Esophagus muscularis mucosa (tissue), 4 donors: ENCODE measurements around the gene MCRIP2. TPM values are rescaled to one million over a fixed set of nuclear protein-coding genes. Genes with fewer than 3 reads are reported as not detected.

Experiments used
- DNase-seq: peaks from one replicate; pipeline ENCODE4 v3.0.0-alpha.2; 2017; ENCODE audit errors: extremely low spot score
- H3K27ac ChIP-seq, 4 donors: fragments of 200-600 bp; sonication (generic); replicated peaks in 1 of 4; 1 replicate in 3 of 4; 2 replicates in 1 of 4; pipeline ENCODE4 v1.5.1; 2016 to 2019; ENCODE audit warnings: mild to moderate bottlenecking in 1 of 4
- H3K27me3 ChIP-seq, 4 donors: fragments of 200-600 bp; sonication (generic); one replicate each; pipeline versions ENCODE4 v1.5.1 to v1.6.0; 2016 to 2019
- H3K36me3 ChIP-seq, 4 donors: fragments of 200-600 bp; sonication (generic); one replicate each; pipeline ENCODE4 v1.5.1; 2016 to 2019
- H3K4me1 ChIP-seq, 4 donors: fragments of 200-600 bp; sonication (generic); one replicate each; pipeline ENCODE4 v1.5.1; 2016 to 2019
- H3K4me3 ChIP-seq, 4 donors: fragments of 200-600 bp; sonication (generic); 1 replicate in 2 of 4; 2 replicates in 2 of 4; pipeline ENCODE4 v1.5.1; 2016 to 2019; ENCODE audit warnings: mild to moderate bottlenecking in 4 of 4, moderate library complexity in 1 of 4
- H3K9me3 ChIP-seq, 4 donors: fragments of 200-600 bp; sonication (generic); 1 replicate in 3 of 4; 2 replicates in 1 of 4; pipeline ENCODE4 v1.5.1; 2016 to 2019
- CTCF ChIP-seq, 3 experiments: fragments of 200-600 bp in 2 of 3; fragments of 450-650 bp in 1 of 3; sonication (generic) in 2 of 3; IDR thresholded peaks; one replicate each; pipeline ENCODE4 v1.5.1; 2017 to 2019; ENCODE audit warnings: antibody characterized with exemption in 3 of 3, mild to moderate bottlenecking in 2 of 3, moderate library complexity in 1 of 3
- EP300 ChIP-seq: sonication (generic); formaldehyde crosslinking; IDR thresholded peaks from one replicate; pipeline ENCODE4 v1.6.1; 2017; ENCODE audit warnings: antibody characterized with exemption
- POLR2A ChIP-seq: fragments of 450-650 bp; IDR thresholded peaks from one replicate; pipeline ENCODE4 v1.6.1; 2017; ENCODE audit warnings: antibody characterized with exemption, moderate library complexity, mild to moderate bottlenecking, low read depth
- POLR2AphosphoS5 ChIP-seq, 2 donors: sonication (generic); formaldehyde crosslinking; IDR thresholded peaks; one replicate each; pipeline ENCODE4 v1.6.1; 2017; ENCODE audit warnings: antibody characterized with exemption in 2 of 2
- WGBS: methylation state at CpG from one replicate; pipeline ENCODE4 v1.1.5; 2018; 5-methylcytosine and 5-hydroxymethylcytosine counted together
- intact Hi-C: fragments of 100-400 bp; cut with DNase I; formaldehyde crosslinking; loops from one replicate; pipeline ENCODE4 v1.15.1; 2023
- total RNA-seq, 4 donors: library from RNA; depleted of rRNA; stranded (reverse); fragments of >200 nt; gene quantifications; one replicate each; pipeline versions ENCODE4 v1.1.0 to v1.2.1, GENCODE V29; 2016

The MCRIP2 gene
- total RNA-seq, 4 donors from 2014 or later = 50.7 to 65.4 (median 59.1) TPM

GRCh38 chr16:692356-693108 is 50.9 kb downstream of the MCRIP2 start:
- peaks cover 34 to 64% (median 49%) of the 10 kb centered on the region in 4 donors for H3K4me1 ChIP-seq
- DNase-seq = no peak
- H3K27ac ChIP-seq = no peak overlapping the region
- 67% methylated on average over 10 of the region's 10 CpGs for WGBS
- H3K36me3 ChIP-seq = peaks cover 0 to 6% (median 3%) of the 10 kb centered on the region in 4 donors
- no peak overlapping the region for H3K4me3 ChIP-seq
- intact Hi-C loops = no loop called here
- peaks cover 9 to 54% (median 39%) of the 10 kb centered on the region in 4 donors for H3K27me3 ChIP-seq
- no peaks in the 10 kb centered on the region for H3K9me3 ChIP-seq
- TF ChIP-seq EP300 = no peak
- TF ChIP-seq POLR2A = no peak
- TF ChIP-seq CTCF (IDR thresholded peaks at IDR 0.05) = no peak
- TF ChIP-seq POLR2AphosphoS5 (IDR thresholded peaks at IDR 0.05) = no peak

- intact Hi-C loops = no loop called here
- H3K9me3 ChIP-seq = no peaks in the 10 kb centered on the region
- WGBS = no CpG with 5 or more reads among the region's 22 CpGs
- peaks cover 32 to 55% (median 46%) of the 10 kb centered on the region in 4 donors for H3K4me1 ChIP-seq
- no peak overlapping the region for H3K4me3 ChIP-seq
- TF ChIP-seq CTCF (IDR thresholded peaks at IDR 0.05) (no peak), EP300 (no peak), POLR2AphosphoS5 (IDR thresholded peaks at IDR 0.05) (no peak), POLR2A (no peak)
- H3K27ac ChIP-seq = no peak overlapping the region
- peaks cover 9 to 63% (median 39%) of the 10 kb centered on the region in 4 donors for H3K27me3 ChIP-seq
- DNase-seq = no peak
- no peaks in the 10 kb centered on the region for H3K36me3 ChIP-seq
These were observed 51.7 kb downstream of the MCRIP2 start for GRCh38 chr16:693364-693763.

- Histone ChIP-seq H3K9me3 (no peaks in the 10 kb centered on the region), H3K27ac (no peak overlapping the region), H3K27me3 (peaks cover 9 to 67% (median 39%) of the 10 kb centered on the region in 4 donors), H3K36me3 (no peaks in the 10 kb centered on the region), H3K4me1 (peaks cover 28 to 51% (median 42%) of the 10 kb centered on the region in 4 donors), H3K4me3 (peak overlapping the region in 1 of 4 donors; percentile 45)
- WGBS = no CpG with 5 or more reads among the region's 37 CpGs
- intact Hi-C loops = no loop called here
- DNase-seq = no peak
- TF ChIP-seq POLR2A = no peak
- TF ChIP-seq POLR2AphosphoS5 (IDR thresholded peaks at IDR 0.05) = no peak
- no peak for TF ChIP-seq EP300
- no peak for TF ChIP-seq CTCF (IDR thresholded peaks at IDR 0.05)
These were observed 52.1 kb downstream of the MCRIP2 start for GRCh38 chr16:693766-694165.

- peak overlapping the region in 1 of 4 donors; percentile 45 for H3K4me3 ChIP-seq
- WGBS = 4% methylated on average over 19 of the region's 64 CpGs
These were observed 52.7 kb downstream of the MCRIP2 start for GRCh38 chr16:694187-694862.

More at GRCh38 chr16:694187-694862, 52.7 kb downstream of the MCRIP2 start:
- no peak for DNase-seq
- intact Hi-C loops = no loop called here
- Histone ChIP-seq H3K9me3 (no peaks in the 10 kb centered on the region), H3K27me3 (peaks cover 9 to 72% (median 39%) of the 10 kb centered on the region in 4 donors), H3K27ac (no peak overlapping the region), H3K4me1 (peaks cover 22 to 46% (median 37%) of the 10 kb centered on the region in 4 donors), H3K36me3 (no peaks in the 10 kb centered on the region)
- no peak for TF ChIP-seq POLR2A
- no peak for TF ChIP-seq CTCF (IDR thresholded peaks at IDR 0.05)
- TF ChIP-seq POLR2AphosphoS5 (IDR thresholded peaks at IDR 0.05) = no peak
- no peak for TF ChIP-seq EP300
